SK-N-SH (cell line): Measurements from ENCODE around the gene LMTK2. TPM values are rescaled to one million over a fixed set of nuclear protein-coding genes. Genes with fewer than 3 reads are reported as not detected.

ENCODE experiments used
- CTCF ChIA-PET: fragments of 300-600, 350-600 bp; formaldehyde crosslinking; extraction: SDS; loops from one replicate; lab custom pipeline; 2021; lab: Yijun Ruan, JAX
- POLR2A ChIA-PET: fragments of 350-600 bp; sonication (Branson Sonifier 250); formaldehyde crosslinking; extraction: SDS; loops from one replicate; lab custom pipeline; 2020; ENCODE audit warnings: antibody characterized with exemption, inconsistent platforms; lab: Yijun Ruan, JAX
- DNase-seq: peaks from one replicate; pipeline ENCODE4 v3.0.0; 2012
- H2AFZ ChIP-seq: fragments of 200-600 bp; sonication (generic); 2 replicates; pipeline ENCODE4 v1.8.1; 2016; ENCODE audit warnings: antibody characterized with exemption, mild to moderate bottlenecking, low read depth
- H3F3A ChIP-seq: fragments of 200-600 bp; sonication (generic); replicated peaks from 2 replicates; pipeline ENCODE3; 2016; ENCODE audit warnings: antibody characterized with exemption, mild to moderate bottlenecking; ENCODE audit not compliant: insufficient read depth
- H3K27ac ChIP-seq, 2 experiments: fragments of 200-500 bp in 1 of 2; fragments of 200-600 bp in 1 of 2; sonication (Bioruptor generic) in 1 of 2; sonication (generic), shearing (Covaris generic) in 1 of 2; 2 replicates each; pipeline versions ENCODE4 v1.5.1 to v1.6.1; 2014 to 2016; ENCODE audit warnings: low read depth in 2 of 2, inconsistent platforms in 1 of 2, low read length in 1 of 2, mild to moderate bottlenecking in 1 of 2, mixed read lengths in 1 of 2
- H3K27me3 ChIP-seq: fragments of 200-600 bp; sonication (generic), shearing (Covaris generic); 2 replicates; pipeline ENCODE4 v1.6.1; 2016; ENCODE audit warnings: mixed run types; ENCODE audit not compliant: insufficient read depth
- H3K36me3 ChIP-seq, 2 experiments: fragments of 200-500 bp in 1 of 2; fragments of 200-600 bp in 1 of 2; sonication (Bioruptor generic) in 1 of 2; sonication (generic) in 1 of 2; replicated peaks in 1 of 2; 2 replicates each; pipeline versions ENCODE3 to v1.5.1; 2014 to 2016; ENCODE audit warnings: low read length in 1 of 2, mild to moderate bottlenecking in 1 of 2; ENCODE audit not compliant: insufficient read depth in 2 of 2, control insufficient read depth in 1 of 2
- H3K4me1 ChIP-seq, 2 experiments: fragments of 200-500 bp in 1 of 2; fragments of 200-600 bp in 1 of 2; sonication (Bioruptor generic) in 1 of 2; sonication (generic), shearing (Covaris generic) in 1 of 2; 2 replicates each; pipeline versions ENCODE4 v1.5.1 to v1.6.1; 2014 to 2016; ENCODE audit warnings: low read depth in 1 of 2, low read length in 1 of 2, mixed run types in 1 of 2; ENCODE audit not compliant: insufficient read depth in 2 of 2, control insufficient read depth in 1 of 2
- H3K4me2 ChIP-seq: fragments of 200-600 bp; sonication (generic), shearing (Covaris generic); 2 replicates; pipeline ENCODE4 v1.6.1; 2017; ENCODE audit warnings: mixed run types
- H3K4me3 ChIP-seq, 2 experiments: fragments of 200-500 bp in 1 of 2; fragments of 200-600 bp in 1 of 2; sonication (Bioruptor generic) in 1 of 2; sonication (generic), shearing (Covaris generic) in 1 of 2; 2 replicates each; pipeline versions ENCODE4 v1.5.1 to v1.8.1; 2014 to 2016; ENCODE audit warnings: low read depth in 2 of 2, inconsistent platforms in 1 of 2, low read length in 1 of 2, mild to moderate bottlenecking in 1 of 2, mixed read lengths in 1 of 2, moderate library complexity in 1 of 2
- H3K79me2 ChIP-seq: fragments of 200-600 bp; sonication (generic); 2 replicates; pipeline ENCODE4 v1.8.1; 2017; ENCODE audit warnings: mild to moderate bottlenecking; ENCODE audit not compliant: insufficient read depth
- H3K9ac ChIP-seq: fragments of 200-600 bp; sonication (generic); 2 replicates; pipeline ENCODE4 v1.6.1; 2017; ENCODE audit warnings: mixed run types
- H3K9me2 ChIP-seq: fragments of 200-600 bp; sonication (generic); 2 replicates; pipeline ENCODE4 v1.6.1; 2017; ENCODE audit warnings: mixed run types
- H3K9me3 ChIP-seq: fragments of 200-600 bp; sonication (generic); 2 replicates; pipeline ENCODE4 v1.6.1; 2017; ENCODE audit warnings: mixed run types, mild to moderate bottlenecking, moderate library complexity
- H4K20me1 ChIP-seq: fragments of 200-600 bp; sonication (generic); 2 replicates; pipeline ENCODE4 v1.6.1; 2017; ENCODE audit warnings: mild to moderate bottlenecking, mixed run types; ENCODE audit not compliant: insufficient read depth
- CHD2 ChIP-seq: fragments of 150-350 bp; IDR thresholded peaks from 2 replicates; pipeline ENCODE4 v1.6.1; 2018; ENCODE audit warnings: low read length; ENCODE audit not compliant: partially characterized antibody
- FOXM1 ChIP-seq: IDR thresholded peaks from 2 replicates; pipeline ENCODE4 v1.4.0; 2012; ENCODE audit warnings: low read depth, mild to moderate bottlenecking
- JUND ChIP-seq: IDR thresholded peaks from 2 replicates; pipeline ENCODE4 v1.4.0; 2012
- MEF2A ChIP-seq: IDR thresholded peaks from 2 replicates; pipeline ENCODE4 v1.4.0; 2012; ENCODE audit warnings: low read depth, borderline replicate concordance
- MXI1 ChIP-seq: IDR thresholded peaks from 2 replicates; pipeline ENCODE4 v1.6.1; 2012; ENCODE audit warnings: mild to moderate bottlenecking, low read depth, low read length, improper control_type of control experiment
- RAD21 ChIP-seq: IDR thresholded peaks from 2 replicates; pipeline ENCODE4 v1.6.1; 2012; ENCODE audit warnings: mild to moderate bottlenecking, low read length
- RCOR1 ChIP-seq: fragments of 150-350 bp; IDR thresholded peaks from 2 replicates; pipeline ENCODE4 v1.6.1; 2017; ENCODE audit warnings: antibody characterized with exemption, low read length
- RFX5 ChIP-seq: IDR thresholded peaks from 2 replicates; pipeline ENCODE4 v1.6.1; 2012; ENCODE audit warnings: mild to moderate bottlenecking, improper control_type of control experiment, low read length
- TCF12 ChIP-seq: IDR thresholded peaks from 2 replicates; pipeline ENCODE4 v1.4.0; 2012
- YY1 ChIP-seq: IDR thresholded peaks from 2 replicates; pipeline ENCODE4 v1.4.0; 2012; ENCODE audit warnings: low read depth, mild to moderate bottlenecking
- WGBS: methylation state at CpG from one replicate; pipeline ENCODE4 v1.1.6; 2017; ENCODE audit warnings: low lambda C conversion rate; 5-methylcytosine and 5-hydroxymethylcytosine counted together
- polyA plus RNA-seq, 3 experiments: library from polyadenylated mRNA; depleted of rRNA; stranded (reverse); fragments of >200 nt; gene quantifications; 2 replicates each; pipeline ENCODE4 v1.2.3, GENCODE V29; 2012
- TF ChIP-seq, protein P1 (sequence below): fragments of 150-350 bp; IDR thresholded peaks from 2 replicates; pipeline ENCODE4 v1.6.1; 2017; ENCODE audit warnings: antibody characterized with exemption, low read length, low read depth, borderline replicate concordance
- TF ChIP-seq, protein P2 (sequence below): fragments of 200-600 bp; sonication (generic); IDR thresholded peaks from 2 replicates; pipeline ENCODE4 v1.6.1; 2017; ENCODE audit warnings: antibody characterized with exemption, mild to moderate bottlenecking, moderate library complexity
- TF ChIP-seq, protein P3 (sequence below): IDR thresholded peaks from 2 replicates; pipeline ENCODE4 v1.4.0; 2012; ENCODE audit warnings: low read depth, borderline replicate concordance
- TF ChIP-seq, protein P4 (sequence below): IDR thresholded peaks from 2 replicates; pipeline ENCODE4 v1.4.0; 2012; ENCODE audit warnings: low read depth
- TF ChIP-seq, protein P5 (sequence below): IDR thresholded peaks from 2 replicates; pipeline ENCODE4; 2012
- TF ChIP-seq, protein P6 (sequence below): IDR thresholded peaks from 2 replicates; pipeline ENCODE4 v1.4.0; 2012; ENCODE audit warnings: low read depth, borderline replicate concordance
- TF ChIP-seq, protein P7 (sequence below): fragments of 150-350 bp; IDR thresholded peaks from 2 replicates; pipeline ENCODE4 v1.6.1; 2016; ENCODE audit warnings: mild to moderate bottlenecking, low read depth, low read length

The LMTK2 gene
- polyA plus RNA-seq, 1 of the 3 experiments (the other 2 are of a cell fraction), result 9.0 TPM

DNA sequence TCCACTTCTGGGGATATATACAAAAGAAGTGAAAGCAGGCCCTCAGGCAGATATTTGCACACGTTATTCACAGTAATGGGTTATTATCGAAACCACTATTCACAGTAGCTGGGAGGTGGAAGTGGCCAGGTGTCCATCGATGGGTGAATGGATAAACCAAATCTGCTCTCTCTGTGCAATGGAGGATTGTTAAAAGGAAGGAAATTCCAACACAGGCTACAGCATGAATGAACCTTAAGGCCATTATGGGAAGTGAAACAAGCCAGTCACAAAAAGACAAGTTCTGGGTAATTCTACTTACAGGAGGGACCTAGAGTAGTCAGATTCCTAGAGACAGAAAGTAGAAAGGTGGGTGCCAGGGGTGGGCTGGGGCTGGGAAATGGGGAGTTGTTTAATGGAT is 56.1 kb downstream of the LMTK2 start:
- POLR2A ChIA-PET, result no interaction called here
- Histone ChIP-seq H3K4me2 (no peak overlapping the region), H3K4me3 (no peak overlapping the region), H3K9me3 (no peaks in the 10 kb centered on the region), H3K36me3 (peaks cover 7 to 10% of the 10 kb centered on the region in 2 experiments), H3F3A (peaks cover 13% of the 10 kb centered on the region), H2AFZ (no peak overlapping the region), H3K27me3 (no peaks in the 10 kb centered on the region), H4K20me1 (no peaks in the 10 kb centered on the region), H3K79me2 (no peaks in the 10 kb centered on the region), H3K4me1 (peaks cover 0 to 17% of the 10 kb centered on the region in 2 experiments; a peak in 1 of 4 replicates), H3K9ac (no peak overlapping the region), H3K27ac (no peak overlapping the region), H3K9me2 (no peaks in the 10 kb centered on the region)
- no peak for DNase-seq
- CTCF ChIA-PET, result interaction anchor here (1.6 to 19.6 kb wide), 5 partner anchors 9 to 143 kb away, joined by 5 to 744 read pairs (median 133); partner anchors contain the start of gene LMTK2
- TF ChIP-seq RCOR1 (no peak), FOXM1 (no peak), YY1 (no peak), RAD21 (no peak), JUND (no peak), MEF2A (no peak), MXI1 (no peak), TCF12 (no peak), RFX5 (no peak), CHD2 (no peak)
- TF ChIP-seq, protein P1, sequence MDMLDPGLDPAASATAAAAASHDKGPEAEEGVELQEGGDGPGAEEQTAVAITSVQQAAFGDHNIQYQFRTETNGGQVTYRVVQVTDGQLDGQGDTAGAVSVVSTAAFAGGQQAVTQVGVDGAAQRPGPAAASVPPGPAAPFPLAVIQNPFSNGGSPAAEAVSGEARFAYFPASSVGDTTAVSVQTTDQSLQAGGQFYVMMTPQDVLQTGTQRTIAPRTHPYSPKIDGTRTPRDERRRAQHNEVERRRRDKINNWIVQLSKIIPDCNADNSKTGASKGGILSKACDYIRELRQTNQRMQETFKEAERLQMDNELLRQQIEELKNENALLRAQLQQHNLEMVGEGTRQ, result no peak
- TF ChIP-seq, protein P2, sequence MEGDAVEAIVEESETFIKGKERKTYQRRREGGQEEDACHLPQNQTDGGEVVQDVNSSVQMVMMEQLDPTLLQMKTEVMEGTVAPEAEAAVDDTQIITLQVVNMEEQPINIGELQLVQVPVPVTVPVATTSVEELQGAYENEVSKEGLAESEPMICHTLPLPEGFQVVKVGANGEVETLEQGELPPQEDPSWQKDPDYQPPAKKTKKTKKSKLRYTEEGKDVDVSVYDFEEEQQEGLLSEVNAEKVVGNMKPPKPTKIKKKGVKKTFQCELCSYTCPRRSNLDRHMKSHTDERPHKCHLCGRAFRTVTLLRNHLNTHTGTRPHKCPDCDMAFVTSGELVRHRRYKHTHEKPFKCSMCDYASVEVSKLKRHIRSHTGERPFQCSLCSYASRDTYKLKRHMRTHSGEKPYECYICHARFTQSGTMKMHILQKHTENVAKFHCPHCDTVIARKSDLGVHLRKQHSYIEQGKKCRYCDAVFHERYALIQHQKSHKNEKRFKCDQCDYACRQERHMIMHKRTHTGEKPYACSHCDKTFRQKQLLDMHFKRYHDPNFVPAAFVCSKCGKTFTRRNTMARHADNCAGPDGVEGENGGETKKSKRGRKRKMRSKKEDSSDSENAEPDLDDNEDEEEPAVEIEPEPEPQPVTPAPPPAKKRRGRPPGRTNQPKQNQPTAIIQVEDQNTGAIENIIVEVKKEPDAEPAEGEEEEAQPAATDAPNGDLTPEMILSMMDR, result no peak
- TF ChIP-seq, protein P3, sequence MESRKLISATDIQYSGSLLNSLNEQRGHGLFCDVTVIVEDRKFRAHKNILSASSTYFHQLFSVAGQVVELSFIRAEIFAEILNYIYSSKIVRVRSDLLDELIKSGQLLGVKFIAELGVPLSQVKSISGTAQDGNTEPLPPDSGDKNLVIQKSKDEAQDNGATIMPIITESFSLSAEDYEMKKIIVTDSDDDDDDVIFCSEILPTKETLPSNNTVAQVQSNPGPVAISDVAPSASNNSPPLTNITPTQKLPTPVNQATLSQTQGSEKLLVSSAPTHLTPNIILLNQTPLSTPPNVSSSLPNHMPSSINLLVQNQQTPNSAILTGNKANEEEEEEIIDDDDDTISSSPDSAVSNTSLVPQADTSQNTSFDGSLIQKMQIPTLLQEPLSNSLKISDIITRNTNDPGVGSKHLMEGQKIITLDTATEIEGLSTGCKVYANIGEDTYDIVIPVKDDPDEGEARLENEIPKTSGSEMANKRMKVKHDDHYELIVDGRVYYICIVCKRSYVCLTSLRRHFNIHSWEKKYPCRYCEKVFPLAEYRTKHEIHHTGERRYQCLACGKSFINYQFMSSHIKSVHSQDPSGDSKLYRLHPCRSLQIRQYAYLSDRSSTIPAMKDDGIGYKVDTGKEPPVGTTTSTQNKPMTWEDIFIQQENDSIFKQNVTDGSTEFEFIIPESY, result no peak
- TF ChIP-seq, protein P4, sequence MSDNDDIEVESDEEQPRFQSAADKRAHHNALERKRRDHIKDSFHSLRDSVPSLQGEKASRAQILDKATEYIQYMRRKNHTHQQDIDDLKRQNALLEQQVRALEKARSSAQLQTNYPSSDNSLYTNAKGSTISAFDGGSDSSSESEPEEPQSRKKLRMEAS, result no peak
- TF ChIP-seq, protein P5, sequence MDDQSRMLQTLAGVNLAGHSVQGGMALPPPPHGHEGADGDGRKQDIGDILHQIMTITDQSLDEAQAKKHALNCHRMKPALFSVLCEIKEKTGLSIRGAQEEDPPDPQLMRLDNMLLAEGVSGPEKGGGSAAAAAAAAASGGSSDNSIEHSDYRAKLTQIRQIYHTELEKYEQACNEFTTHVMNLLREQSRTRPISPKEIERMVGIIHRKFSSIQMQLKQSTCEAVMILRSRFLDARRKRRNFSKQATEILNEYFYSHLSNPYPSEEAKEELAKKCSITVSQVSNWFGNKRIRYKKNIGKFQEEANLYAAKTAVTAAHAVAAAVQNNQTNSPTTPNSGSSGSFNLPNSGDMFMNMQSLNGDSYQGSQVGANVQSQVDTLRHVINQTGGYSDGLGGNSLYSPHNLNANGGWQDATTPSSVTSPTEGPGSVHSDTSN, result no peak
- TF ChIP-seq, protein P6, sequence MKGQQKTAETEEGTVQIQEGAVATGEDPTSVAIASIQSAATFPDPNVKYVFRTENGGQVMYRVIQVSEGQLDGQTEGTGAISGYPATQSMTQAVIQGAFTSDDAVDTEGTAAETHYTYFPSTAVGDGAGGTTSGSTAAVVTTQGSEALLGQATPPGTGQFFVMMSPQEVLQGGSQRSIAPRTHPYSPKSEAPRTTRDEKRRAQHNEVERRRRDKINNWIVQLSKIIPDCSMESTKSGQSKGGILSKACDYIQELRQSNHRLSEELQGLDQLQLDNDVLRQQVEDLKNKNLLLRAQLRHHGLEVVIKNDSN, result no peak
- TF ChIP-seq, protein P7, sequence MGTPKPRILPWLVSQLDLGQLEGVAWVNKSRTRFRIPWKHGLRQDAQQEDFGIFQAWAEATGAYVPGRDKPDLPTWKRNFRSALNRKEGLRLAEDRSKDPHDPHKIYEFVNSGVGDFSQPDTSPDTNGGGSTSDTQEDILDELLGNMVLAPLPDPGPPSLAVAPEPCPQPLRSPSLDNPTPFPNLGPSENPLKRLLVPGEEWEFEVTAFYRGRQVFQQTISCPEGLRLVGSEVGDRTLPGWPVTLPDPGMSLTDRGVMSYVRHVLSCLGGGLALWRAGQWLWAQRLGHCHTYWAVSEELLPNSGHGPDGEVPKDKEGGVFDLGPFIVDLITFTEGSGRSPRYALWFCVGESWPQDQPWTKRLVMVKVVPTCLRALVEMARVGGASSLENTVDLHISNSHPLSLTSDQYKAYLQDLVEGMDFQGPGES, result no peak
- 92% methylated on average over 3 of the region's 3 CpGs for WGBS
